Measurements from ENCODE around the gene SHOX. TPM values are rescaled to one million over a fixed set of nuclear protein-coding genes. Genes with fewer than 3 reads are reported as not detected.

The SHOX gene
- total RNA-seq, 1 experiment from 2014 or later, result not detected

DNA sequence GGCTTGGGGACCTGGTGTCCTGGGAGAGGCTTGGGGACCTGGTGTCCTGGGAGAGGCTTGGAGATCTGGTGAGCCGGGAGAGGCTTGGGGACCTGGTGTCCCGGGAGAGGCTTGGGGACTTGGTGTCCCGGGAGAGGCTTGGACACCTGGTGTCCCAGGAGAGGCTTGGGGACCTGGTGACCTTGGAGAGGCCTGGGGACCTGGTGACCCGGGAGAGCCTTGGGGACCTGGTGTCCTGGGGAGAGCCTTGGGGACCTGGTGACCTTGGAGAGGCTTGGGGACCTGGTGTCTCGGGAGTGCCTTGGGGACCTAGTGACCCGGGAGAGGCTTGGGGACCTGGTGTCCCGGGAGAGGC lies 12.6 kb downstream of the SHOX start:
- no peak overlapping the region for H3K27ac ChIP-seq (ENCODE audit: low read depth, low read length)
- DNase-seq (ENCODE audit: low read depth, low spot score) (no peak), ATAC-seq (no peak)
- POLR2A ChIA-PET, result no interaction called here
- RAD21 ChIA-PET (ENCODE audit: low non-redundant PET in 1 of 2, low total read pairs in 2 of 2, uncharacterized antibody in 2 of 2, unreplicated experiment in 2 of 2), result no interaction called here
- no peak overlapping the region for H3K4me3 ChIP-seq (replicated peaks in 1 of 2; ENCODE audit: low read depth in 1 of 2, low read length in 2 of 2)
- TF ChIP-seq EGR1 (IDR thresholded peaks at IDR 0.05; ENCODE audit: low read depth), result no peak
- no peak for TF ChIP-seq JUND (IDR thresholded peaks at IDR 0.05)
- TF ChIP-seq, protein P1, sequence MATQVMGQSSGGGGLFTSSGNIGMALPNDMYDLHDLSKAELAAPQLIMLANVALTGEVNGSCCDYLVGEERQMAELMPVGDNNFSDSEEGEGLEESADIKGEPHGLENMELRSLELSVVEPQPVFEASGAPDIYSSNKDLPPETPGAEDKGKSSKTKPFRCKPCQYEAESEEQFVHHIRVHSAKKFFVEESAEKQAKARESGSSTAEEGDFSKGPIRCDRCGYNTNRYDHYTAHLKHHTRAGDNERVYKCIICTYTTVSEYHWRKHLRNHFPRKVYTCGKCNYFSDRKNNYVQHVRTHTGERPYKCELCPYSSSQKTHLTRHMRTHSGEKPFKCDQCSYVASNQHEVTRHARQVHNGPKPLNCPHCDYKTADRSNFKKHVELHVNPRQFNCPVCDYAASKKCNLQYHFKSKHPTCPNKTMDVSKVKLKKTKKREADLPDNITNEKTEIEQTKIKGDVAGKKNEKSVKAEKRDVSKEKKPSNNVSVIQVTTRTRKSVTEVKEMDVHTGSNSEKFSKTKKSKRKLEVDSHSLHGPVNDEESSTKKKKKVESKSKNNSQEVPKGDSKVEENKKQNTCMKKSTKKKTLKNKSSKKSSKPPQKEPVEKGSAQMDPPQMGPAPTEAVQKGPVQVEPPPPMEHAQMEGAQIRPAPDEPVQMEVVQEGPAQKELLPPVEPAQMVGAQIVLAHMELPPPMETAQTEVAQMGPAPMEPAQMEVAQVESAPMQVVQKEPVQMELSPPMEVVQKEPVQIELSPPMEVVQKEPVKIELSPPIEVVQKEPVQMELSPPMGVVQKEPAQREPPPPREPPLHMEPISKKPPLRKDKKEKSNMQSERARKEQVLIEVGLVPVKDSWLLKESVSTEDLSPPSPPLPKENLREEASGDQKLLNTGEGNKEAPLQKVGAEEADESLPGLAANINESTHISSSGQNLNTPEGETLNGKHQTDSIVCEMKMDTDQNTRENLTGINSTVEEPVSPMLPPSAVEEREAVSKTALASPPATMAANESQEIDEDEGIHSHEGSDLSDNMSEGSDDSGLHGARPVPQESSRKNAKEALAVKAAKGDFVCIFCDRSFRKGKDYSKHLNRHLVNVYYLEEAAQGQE (IDR thresholded peaks at IDR 0.05; ENCODE audit: low read depth), result no peak
- no peak for TF ChIP-seq RAD21 (IDR thresholded peaks at IDR 0.05; ENCODE audit: low read depth)
- TF ChIP-seq ZFX (IDR thresholded peaks at IDR 0.05), result no peak
- TF ChIP-seq YY1 (IDR thresholded peaks at IDR 0.05; ENCODE audit: extremely low read depth, insufficient replicate concordance, low read depth, low read length), result no peak
- TF ChIP-seq ELF1 (IDR thresholded peaks at IDR 0.05; ENCODE audit: borderline replicate concordance, low read depth), result no peak
- TF ChIP-seq EZH2 (IDR thresholded peaks at IDR 0.05), result no peak
- TF ChIP-seq SP1 (IDR thresholded peaks at IDR 0.05; ENCODE audit: low read depth), result no peak
- no peak for TF ChIP-seq POLR2A (IDR thresholded peaks at IDR 0.05; ENCODE audit: borderline replicate concordance, extremely low read depth, insufficient read depth, insufficient read length)
- TF ChIP-seq ZNF274 (IDR thresholded peaks at IDR 0.05; ENCODE audit: low read depth, low read length), result no peak
- intact Hi-C loops (cut with micrococcal nuclease), result no loop called here
- H3K9ac ChIP-seq (ENCODE audit: low read length), result no peak overlapping the region
- H4K20me1 ChIP-seq (ENCODE audit: insufficient read depth), result no peaks in the 10 kb centered on the region
- no peak overlapping the region for H3K4me2 ChIP-seq (ENCODE audit: low read length)
- no peaks in the 10 kb centered on the region for H3K9me3 ChIP-seq (ENCODE audit: control insufficient read depth in 1 of 2, insufficient read depth in 1 of 2, low read depth in 1 of 2, low read length in 2 of 2)
- CTCF ChIA-PET, result no interaction called here
- H3K27me3 ChIP-seq (ENCODE audit: insufficient read depth, low read length), result no peaks in the 10 kb centered on the region
- no peaks in the 10 kb centered on the region for H3K4me1 ChIP-seq (ENCODE audit: control insufficient read depth in 1 of 2, insufficient read depth in 2 of 2, low read length in 2 of 2)
- no peaks in the 10 kb centered on the region for H3K36me3 ChIP-seq (ENCODE audit: control insufficient read depth in 1 of 2, insufficient read depth in 2 of 2, low read length in 2 of 2)
- BruUV-seq (replicated peaks), result no TSS peak
- H2AFZ ChIP-seq (ENCODE audit: low read depth, low read length, poor library complexity, severe bottlenecking), result no peak overlapping the region
- H3K9me2 ChIP-seq (ENCODE audit: insufficient read depth), result no peaks in the 10 kb centered on the region
- no peaks in the 10 kb centered on the region for H3K79me2 ChIP-seq (ENCODE audit: insufficient read depth, low read length)
